Brain microvascular endothelial cell (primary cell): ENCODE results near the gene TMEM184B.

Experiments
- DNase-seq: peaks from one replicate; pipeline ENCODE4 v3.0.0-alpha.2; 2020
- H3K27ac ChIP-seq: fragments of 250-450 bp; sonication (Bioruptor Pico); 2 replicates; pipeline ENCODE4 v1.5.1; 2020; ENCODE audit warnings: mild to moderate bottlenecking, moderate library complexity
- H3K27me3 ChIP-seq: fragments of 250-450 bp; sonication (Bioruptor Pico); replicated peaks from 2 replicates; pipeline ENCODE4 v1.5.1; 2020; ENCODE audit warnings: mild to moderate bottlenecking
- H3K36me3 ChIP-seq: fragments of 250-450 bp; sonication (Bioruptor Pico); replicated peaks from 2 replicates; pipeline ENCODE4 v1.5.1; 2020; ENCODE audit warnings: mild to moderate bottlenecking
- H3K4me3 ChIP-seq: 2 replicates; pipeline ENCODE4 v1.5.1; 2011; ENCODE audit warnings: low read depth, mild to moderate bottlenecking, control low read depth, low read length, moderate library complexity
- CTCF ChIP-seq: IDR thresholded peaks from 2 replicates; pipeline ENCODE4 v1.5.1; 2011; ENCODE audit warnings: low read depth, mild to moderate bottlenecking, moderate library complexity, low read length, control low read depth, inconsistent platforms; ENCODE audit errors: missing control alignments
- in situ Hi-C: cut with HindIII; loops from 2 replicates; pipeline ENCODE4 v1.10.0; 2017; ENCODE audit warnings: low sequenced_read_pairs, low pct_ligation_motif_present

Gene TMEM184B

GRCh38 chr22:38215156-38216038 lies 57.4 kb downstream of the TMEM184B start:
- H3K27ac ChIP-seq: no peak overlapping the region
- peaks cover 11% of the 10 kb centered on the region for H3K36me3 ChIP-seq
- in situ Hi-C loops: no loop called here
- no peak overlapping the region for H3K4me3 ChIP-seq
- DNase-seq: no peak
- H3K27me3 ChIP-seq: no peaks in the 10 kb centered on the region
- no peak for TF ChIP-seq CTCF

- TF ChIP-seq CTCF: peak; percentile 31
- no peaks in the 10 kb centered on the region for H3K27me3 ChIP-seq
- H3K36me3 ChIP-seq: peaks cover 11% of the 10 kb centered on the region
- DNase-seq: no peak
- no peak overlapping the region for H3K27ac ChIP-seq
- in situ Hi-C loops: no loop called here
- H3K4me3 ChIP-seq: peak overlapping the region; percentile 24
Measured at GRCh38 chr22:38214302-38215056, 58.3 kb downstream of the TMEM184B start.

- Histone ChIP-seq H3K27me3 (no peaks in the 10 kb centered on the region), H3K27ac (no peak overlapping the region), H3K36me3 (peaks cover 11% of the 10 kb centered on the region), H3K4me3 (no peak overlapping the region)
- in situ Hi-C loops: no loop called here
- no peak for TF ChIP-seq CTCF
- DNase-seq: no peak
Measured at GRCh38 chr22:38213990-38214301, 58.9 kb downstream of the TMEM184B start.

- no peak overlapping the region for H3K27ac ChIP-seq
- no peaks in the 10 kb centered on the region for H3K27me3 ChIP-seq
- TF ChIP-seq CTCF: no peak
- no peak overlapping the region for H3K4me3 ChIP-seq
- DNase-seq: no peak
- H3K36me3 ChIP-seq: peaks cover 12% of the 10 kb centered on the region
- in situ Hi-C loops: no loop called here
Measured at GRCh38 chr22:38213319-38213989, 59.4 kb downstream of the TMEM184B start.

- Histone ChIP-seq H3K4me3 (no peak overlapping the region), H3K27ac (no peak overlapping the region), H3K36me3 (peaks cover 16% of the 10 kb centered on the region), H3K27me3 (no peaks in the 10 kb centered on the region)
- in situ Hi-C loops: no loop called here
- no peak for TF ChIP-seq CTCF
- DNase-seq: no peak
Measured at GRCh38 chr22:38212442-38212841, 60.4 kb downstream of the TMEM184B start.
